A673 (cell line): Measurements from ENCODE around the gene TRERF1. TPM values are rescaled to one million over a fixed set of nuclear protein-coding genes. Genes with fewer than 3 reads are reported as not detected.

Source experiments
- BruUV-seq: library from RNA; stranded (reverse); fragments of 400-500 nt; replicated peaks from 2 replicates; lab custom pipeline; 2021; lab: Mats Ljungman, UMichigan
- CTCF ChIA-PET: fragments of 300-600 bp; sonication (Branson Sonifier 250); formaldehyde crosslinking; loops from one replicate; lab custom pipeline; 2022; ENCODE audit warnings: antibody characterized with exemption; lab: Charles Lee
- POLR2A ChIA-PET: fragments of 300-600 bp; sonication (Branson Sonifier 250); formaldehyde crosslinking; loops from one replicate; lab custom pipeline; 2022; ENCODE audit warnings: antibody characterized with exemption; ENCODE audit not compliant: low non-redundant PET; lab: Charles Lee
- DNase-seq: peaks from one replicate; pipeline ENCODE4 v3.0.0-alpha.2; 2015; ENCODE audit warnings: low spot score
- H3K27ac ChIP-seq: fragments of 200-600 bp; sonication (generic); 2 replicates; pipeline ENCODE4 v1.5.1; 2016; ENCODE audit warnings: mixed run types, low read depth, mild to moderate bottlenecking, mixed read lengths, antibody characterized with exemption, low read length; ENCODE audit not compliant: poor library complexity, severe bottlenecking
- H3K27me3 ChIP-seq: fragments of 200-600 bp; sonication (generic); replicated peaks from 2 replicates; pipeline ENCODE4 v1.6.1; 2017; ENCODE audit warnings: mixed run types, low read depth, mild to moderate bottlenecking, mixed read lengths, antibody characterized with exemption, low read length; ENCODE audit not compliant: insufficient read depth, poor library complexity
- H3K36me3 ChIP-seq: fragments of 200-600 bp; sonication (generic); 2 replicates; pipeline ENCODE4 v1.6.1; 2016; ENCODE audit warnings: mixed run types, mild to moderate bottlenecking, mixed read lengths, antibody characterized with exemption, low read length; ENCODE audit not compliant: insufficient read depth, poor library complexity, severe bottlenecking
- H3K4me1 ChIP-seq: fragments of 200-600 bp; sonication (generic); 2 replicates; pipeline ENCODE4 v1.6.1; 2017; ENCODE audit warnings: mixed run types, mild to moderate bottlenecking, mixed read lengths, antibody characterized with exemption, low read length; ENCODE audit not compliant: insufficient read depth, poor library complexity, severe bottlenecking
- H3K4me3 ChIP-seq: fragments of 200-600 bp; sonication (generic); 2 replicates; pipeline ENCODE4 v1.5.1; 2016; ENCODE audit warnings: low read depth, mixed run types, mild to moderate bottlenecking, mixed read lengths, low read length; ENCODE audit not compliant: poor library complexity, severe bottlenecking
- H3K9me3 ChIP-seq: fragments of 200-600 bp; sonication (generic); 2 replicates; pipeline ENCODE4 v1.6.1; 2016; ENCODE audit warnings: mixed run types, low read depth, mild to moderate bottlenecking, mixed read lengths, antibody characterized with exemption, low read length; ENCODE audit not compliant: poor library complexity, severe bottlenecking
- EZH2 ChIP-seq: fragments of 200-600 bp; sonication (generic); IDR thresholded peaks from 2 replicates; pipeline ENCODE4 v1.6.1; 2017; ENCODE audit warnings: borderline replicate concordance, low read depth, mild to moderate bottlenecking, mixed read lengths, antibody characterized with exemption, low read length; ENCODE audit not compliant: poor library complexity, severe bottlenecking
- intact Hi-C: fragments of 100-400 bp; cut with micrococcal nuclease; formaldehyde crosslinking; loops from one replicate; pipeline ENCODE4 v1.10.0; 2022; ENCODE audit not compliant: unreplicated experiment
- total RNA-seq: library from RNA; stranded (reverse); gene quantifications from 2 replicates; pipeline ENCODE4 v1.2.3, GENCODE V29; 2021
- TF ChIP-seq, protein P1 (sequence below): fragments of 300-800, 200-600 bp; sonication (generic); conservative IDR thresholded peaks from 2 replicates; pipeline ENCODE4 v1.5.1; 2017; ENCODE audit warnings: low read depth, mild to moderate bottlenecking, antibody characterized with exemption, low read length, moderate library complexity, mixed read lengths

TRERF1 gene
- total RNA-seq, 1 experiment from 2014 or later, result 9.5 TPM

DNA sequence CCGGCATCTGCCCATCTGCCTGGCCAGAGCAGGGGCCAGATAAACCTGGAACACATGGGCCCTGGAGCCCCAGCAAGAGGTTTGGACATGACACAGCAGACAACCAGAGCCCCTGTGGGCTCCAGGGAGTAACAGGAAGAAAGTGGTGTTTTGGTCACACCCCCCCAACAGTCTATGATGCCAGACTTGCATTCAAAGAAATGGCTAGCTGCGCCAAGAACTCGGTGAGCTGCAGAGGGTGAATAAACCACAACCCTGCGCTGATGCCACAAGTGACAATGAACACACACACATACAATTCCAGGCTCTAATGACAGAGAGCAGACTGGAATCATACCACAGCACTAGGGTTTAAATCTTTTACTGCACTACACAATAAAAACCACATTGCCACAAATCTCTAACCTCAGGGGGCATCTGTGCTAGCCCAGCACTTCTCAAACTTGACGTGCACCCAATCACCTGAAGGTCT is 34.0 kb downstream of the TRERF1 start:
- Histone ChIP-seq H3K9me3 (no peaks in the 10 kb centered on the region), H3K27ac (no peak overlapping the region), H3K4me3 (no peak overlapping the region), H3K4me1 (no peaks in the 10 kb centered on the region), H3K36me3 (no peaks in the 10 kb centered on the region), H3K27me3 (no peaks in the 10 kb centered on the region)
- ChIA-PET CTCF (no interaction called here), POLR2A (no interaction called here)
- TF ChIP-seq EZH2, result no peak
- TF ChIP-seq, protein P1, sequence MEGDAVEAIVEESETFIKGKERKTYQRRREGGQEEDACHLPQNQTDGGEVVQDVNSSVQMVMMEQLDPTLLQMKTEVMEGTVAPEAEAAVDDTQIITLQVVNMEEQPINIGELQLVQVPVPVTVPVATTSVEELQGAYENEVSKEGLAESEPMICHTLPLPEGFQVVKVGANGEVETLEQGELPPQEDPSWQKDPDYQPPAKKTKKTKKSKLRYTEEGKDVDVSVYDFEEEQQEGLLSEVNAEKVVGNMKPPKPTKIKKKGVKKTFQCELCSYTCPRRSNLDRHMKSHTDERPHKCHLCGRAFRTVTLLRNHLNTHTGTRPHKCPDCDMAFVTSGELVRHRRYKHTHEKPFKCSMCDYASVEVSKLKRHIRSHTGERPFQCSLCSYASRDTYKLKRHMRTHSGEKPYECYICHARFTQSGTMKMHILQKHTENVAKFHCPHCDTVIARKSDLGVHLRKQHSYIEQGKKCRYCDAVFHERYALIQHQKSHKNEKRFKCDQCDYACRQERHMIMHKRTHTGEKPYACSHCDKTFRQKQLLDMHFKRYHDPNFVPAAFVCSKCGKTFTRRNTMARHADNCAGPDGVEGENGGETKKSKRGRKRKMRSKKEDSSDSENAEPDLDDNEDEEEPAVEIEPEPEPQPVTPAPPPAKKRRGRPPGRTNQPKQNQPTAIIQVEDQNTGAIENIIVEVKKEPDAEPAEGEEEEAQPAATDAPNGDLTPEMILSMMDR, result no peak
- DNase-seq, result no peak
- intact Hi-C loops, result no loop called here
- no TSS peak for BruUV-seq

DNA sequence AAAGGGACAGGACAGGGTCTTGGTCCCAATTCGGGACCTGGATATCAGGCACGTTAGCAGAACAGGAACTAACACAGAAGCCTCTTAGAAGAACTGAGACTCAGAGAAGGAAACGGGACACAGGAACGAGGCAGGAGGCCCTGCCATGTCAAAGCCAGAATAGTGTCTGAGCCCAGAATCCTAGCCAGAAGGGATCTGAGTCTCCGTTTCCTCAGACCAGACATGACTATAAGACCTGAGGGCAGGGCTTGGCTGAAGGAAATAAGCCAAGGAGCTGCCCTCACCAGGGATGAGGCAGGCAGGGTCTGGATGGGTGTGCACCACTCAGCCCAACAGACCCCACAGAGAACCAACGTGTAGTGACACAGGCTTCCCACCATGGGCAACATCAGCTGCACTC is 40.3 kb downstream of the TRERF1 start:
- Histone ChIP-seq H3K27me3 (no peaks in the 10 kb centered on the region), H3K4me3 (no peak overlapping the region), H3K36me3 (no peaks in the 10 kb centered on the region), H3K9me3 (no peaks in the 10 kb centered on the region), H3K4me1 (no peaks in the 10 kb centered on the region), H3K27ac (no peak overlapping the region)
- TF ChIP-seq EZH2, result no peak
- TF ChIP-seq, protein P1, result no peak
- no TSS peak for BruUV-seq
- intact Hi-C loops, result no loop called here
- POLR2A ChIA-PET, result no interaction called here
- CTCF ChIA-PET, result no interaction called here
- no peak for DNase-seq

DNA sequence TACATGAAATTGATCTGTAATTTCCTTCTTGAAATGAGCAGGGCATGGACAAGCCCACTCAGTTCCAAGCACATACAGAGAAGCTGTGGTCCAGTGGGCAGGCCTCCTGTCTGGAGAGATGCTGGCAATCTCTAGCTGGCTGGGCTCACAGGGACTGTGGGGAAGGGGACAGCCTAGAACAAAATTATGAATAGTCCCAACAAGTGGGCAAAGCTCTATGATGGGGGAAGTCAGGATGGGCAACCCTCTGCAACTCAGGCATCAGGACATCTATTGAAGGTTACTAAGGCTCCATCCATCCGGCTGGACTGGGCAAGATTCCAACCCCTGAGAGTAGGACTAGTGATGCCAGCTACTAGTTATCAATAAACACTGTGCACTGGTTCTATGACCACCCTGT is 40.9 kb downstream of the TRERF1 start:
- H3K27ac ChIP-seq, result no peak overlapping the region
- intact Hi-C loops, result no loop called here
- H3K27me3 ChIP-seq, result no peaks in the 10 kb centered on the region
- H3K4me1 ChIP-seq, result no peaks in the 10 kb centered on the region
- TF ChIP-seq, protein P1, result no peak
- TF ChIP-seq EZH2, result no peak
- H3K4me3 ChIP-seq, result no peak overlapping the region
- ChIA-PET CTCF (no interaction called here), POLR2A (no interaction called here)
- DNase-seq, result no peak
- no TSS peak for BruUV-seq
- no peaks in the 10 kb centered on the region for H3K9me3 ChIP-seq
- no peaks in the 10 kb centered on the region for H3K36me3 ChIP-seq
